HG03060 (cell line): ENCODE results near the gene UBAP1.
"Not testable (repeated sequence)": the region's sequence is repeated elsewhere in the genome, so short reads cannot be mapped to it uniquely, and the experiment has no call there.

Experiments
- ATAC-seq: cut with Tn5 transposase; IDR thresholded peaks from one replicate; pipeline ENCODE4 v1.9.1; 2021; ENCODE audit warnings: low read depth, moderate number of reproducible peaks; ENCODE audit not compliant: unreplicated experiment

UBAP1 gene

DNA sequence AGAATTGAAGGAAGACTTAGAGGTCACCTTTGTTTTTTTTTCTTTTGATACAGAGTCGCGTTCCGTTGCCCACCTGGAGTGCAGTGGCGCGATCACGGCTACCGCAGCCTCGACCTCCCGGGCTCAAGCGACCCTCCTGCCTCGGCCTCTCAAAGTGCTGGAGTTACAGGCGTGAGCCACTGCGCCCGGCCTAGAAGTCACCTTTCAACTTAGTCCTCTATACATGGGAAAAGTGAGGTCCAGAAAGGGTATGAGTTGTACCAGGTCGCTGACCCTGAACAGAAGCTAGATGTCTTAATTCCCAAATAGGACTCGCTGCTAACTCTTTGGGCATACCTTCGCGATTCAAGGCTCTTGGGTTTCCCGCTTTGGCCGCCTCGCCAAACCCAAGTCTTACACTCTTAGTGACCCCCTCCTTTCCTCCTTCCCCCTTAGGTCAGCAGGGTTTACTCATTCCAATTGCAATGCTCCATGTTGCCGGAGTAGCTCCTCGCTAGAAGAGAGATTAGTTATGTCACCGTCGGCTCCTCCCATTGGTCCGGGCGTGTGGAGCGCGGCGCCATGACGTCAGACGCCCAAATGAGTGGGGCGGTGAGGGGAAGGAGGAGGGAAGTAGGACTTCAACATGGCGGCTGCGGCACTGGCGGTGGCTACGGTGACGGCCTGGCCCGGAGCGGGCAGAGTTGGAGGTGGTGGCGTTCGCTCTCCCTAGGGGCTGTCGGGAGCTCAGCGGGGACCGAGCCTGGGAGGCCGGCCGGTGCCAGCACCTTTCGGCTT is at the start of gene UBAP1:
Gene UBAP1, plus strand, starts transcription at position 608 of the 777 bp plus-strand sequence. CDS start 41,872 bp downstream, outside the sequence.
- peak; percentile 90 for ATAC-seq

DNA sequence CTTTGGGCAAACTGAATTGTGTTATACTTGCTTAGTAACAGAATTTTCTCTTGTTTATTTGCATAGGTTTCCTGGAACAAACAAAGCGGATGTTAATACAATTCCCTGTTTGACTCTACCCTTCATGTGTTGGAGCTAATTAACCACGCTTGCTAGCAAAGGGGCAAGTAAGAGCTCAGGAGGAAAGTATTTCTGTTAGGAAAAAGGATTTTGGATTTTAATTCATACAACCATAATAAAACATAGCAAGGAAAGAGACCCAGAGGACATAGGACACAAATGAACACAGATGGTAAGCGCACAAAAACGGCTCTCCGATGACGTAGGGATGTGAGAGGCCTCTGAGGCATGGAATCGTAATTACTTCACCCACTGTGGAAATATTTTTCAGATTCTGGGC is 47.3 kb upstream of the UBAP1 start:
- no peak for ATAC-seq

DNA sequence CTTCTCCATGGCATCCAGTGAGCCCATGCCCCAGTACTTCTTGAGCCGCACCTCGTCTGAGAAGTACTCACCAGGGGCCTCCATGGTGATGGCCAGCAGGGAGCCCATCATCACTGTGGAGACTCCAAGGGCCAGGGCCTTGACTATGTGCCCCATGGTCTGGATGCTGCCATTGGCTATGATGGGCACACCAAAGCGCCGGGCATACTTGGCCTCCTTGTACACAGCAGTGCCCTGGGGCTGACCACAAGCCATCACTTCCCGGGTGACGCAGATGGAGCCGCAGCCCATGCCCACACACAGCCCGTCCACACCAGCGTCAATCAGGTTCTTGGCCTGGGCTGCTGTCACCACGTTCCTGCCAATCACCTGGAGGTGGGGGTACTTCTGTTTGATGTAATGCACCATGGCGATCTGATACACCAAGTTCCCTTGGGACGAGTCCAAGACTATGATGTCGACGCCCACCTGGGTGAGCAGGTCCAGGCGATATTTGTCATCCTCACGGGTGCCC is 45.4 kb upstream of the UBAP1 start:
- no peak for ATAC-seq

DNA sequence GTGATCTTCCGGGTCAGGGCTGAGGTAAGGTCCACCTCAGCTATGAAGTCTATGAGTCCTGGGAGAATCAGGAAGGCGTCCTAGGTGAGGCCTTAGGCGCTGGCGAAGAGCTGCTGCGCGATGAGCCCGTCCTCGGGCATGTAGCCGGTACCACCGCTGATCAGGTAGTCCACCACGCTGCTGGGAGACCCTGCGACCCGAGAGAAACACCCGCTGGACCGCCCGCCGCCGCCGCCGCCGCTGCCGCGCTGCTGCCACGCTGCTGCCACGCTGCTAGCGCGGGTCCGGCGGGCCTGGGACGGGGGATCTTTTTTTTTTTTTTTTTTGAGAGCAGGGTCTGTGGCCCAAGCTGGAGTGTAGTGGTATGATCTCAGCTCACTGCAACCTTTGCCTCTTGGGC is 44.3 kb upstream of the UBAP1 start:
- no peak for ATAC-seq

DNA sequence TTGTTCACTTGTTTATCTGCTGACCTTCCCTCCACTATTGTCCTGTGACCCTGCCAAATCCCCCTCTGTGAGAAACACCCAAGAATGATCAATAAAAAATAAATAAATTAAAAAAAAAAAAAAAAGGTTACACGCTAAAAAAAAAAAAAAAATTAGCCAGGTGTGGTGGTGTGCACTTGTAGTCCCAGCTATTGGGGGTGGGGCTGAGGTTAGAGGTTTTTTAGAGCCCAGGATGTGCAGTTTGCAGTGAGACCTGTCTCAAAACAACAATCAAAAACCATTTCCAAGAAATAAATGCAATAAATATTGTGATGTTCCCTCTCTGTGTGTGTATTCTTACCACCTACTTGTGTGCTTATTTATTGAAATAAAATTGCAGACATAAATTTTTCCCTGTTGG is 40.2 kb upstream of the UBAP1 start:
- not testable (repeated sequence) for ATAC-seq

DNA sequence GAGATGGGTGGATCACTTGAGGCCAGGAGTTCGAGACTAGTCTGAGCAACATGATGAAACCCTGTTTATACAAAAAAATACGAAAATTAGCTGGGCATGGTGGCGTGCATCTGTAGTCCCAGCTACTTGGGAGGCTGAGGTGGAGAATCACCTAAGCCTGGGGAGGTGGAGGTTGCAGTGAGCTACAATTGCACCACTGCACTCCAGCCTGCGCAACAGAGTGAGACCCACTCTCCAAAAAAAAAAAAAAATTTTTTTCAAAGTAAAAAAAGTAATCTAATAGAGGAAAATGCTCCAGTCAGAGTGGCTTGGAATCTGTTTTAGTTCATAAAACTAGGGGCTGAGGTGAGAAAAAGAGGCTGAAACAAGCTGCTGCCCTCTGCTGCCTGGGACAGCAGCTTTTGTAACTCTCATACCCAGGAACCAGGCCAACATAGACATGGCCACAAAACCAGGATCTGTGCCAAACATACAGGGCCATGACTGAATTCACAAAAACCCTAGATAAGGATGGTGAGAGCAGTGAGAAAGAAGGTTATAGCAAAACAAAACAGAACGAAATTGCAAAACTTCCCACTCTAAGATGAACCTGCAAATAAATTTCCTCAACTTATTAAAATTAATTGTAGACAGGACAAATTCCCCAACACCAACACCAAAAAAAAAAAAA is 39.2 kb upstream of the UBAP1 start:
- ATAC-seq, result no peak

DNA sequence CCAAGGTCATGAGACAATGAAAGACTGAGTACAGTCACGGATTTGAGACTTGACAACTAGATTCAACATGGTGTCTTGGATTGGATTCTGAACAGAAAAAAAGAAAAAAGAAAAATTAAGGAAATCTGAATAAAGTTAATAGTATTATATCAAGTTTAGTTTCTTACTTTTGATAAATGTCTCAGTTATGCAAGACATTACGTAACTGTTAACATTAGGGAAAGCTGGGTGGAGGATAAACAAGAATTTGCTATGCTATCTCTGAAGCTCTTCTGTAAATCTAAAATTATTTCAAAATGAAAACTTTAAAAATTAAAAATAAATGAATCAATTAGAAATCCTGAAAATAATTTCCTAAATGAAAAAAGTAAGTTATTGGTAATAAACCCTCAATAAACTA is 38.0 kb upstream of the UBAP1 start:
- no peak for ATAC-seq

DNA sequence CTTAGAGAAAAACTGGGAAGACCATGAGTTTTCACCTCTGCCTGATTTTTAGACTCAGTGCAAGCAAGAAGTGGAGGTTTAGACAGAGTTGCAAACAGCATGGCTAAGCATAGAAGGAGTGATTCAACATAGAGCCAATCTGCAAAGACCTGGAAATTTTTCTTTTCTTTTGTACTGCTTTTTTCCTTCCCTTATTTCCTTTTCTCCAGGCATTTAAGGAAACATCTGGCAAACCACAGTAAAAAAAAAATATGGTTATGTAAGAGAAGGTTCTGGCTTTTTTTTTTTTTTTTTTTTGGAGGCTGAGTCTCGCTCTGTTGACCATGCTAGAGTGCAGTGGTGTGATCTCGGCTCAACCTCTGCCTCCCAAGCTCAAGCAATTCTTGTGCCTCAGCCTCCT is 35.7 kb upstream of the UBAP1 start:
- no peak for ATAC-seq

DNA sequence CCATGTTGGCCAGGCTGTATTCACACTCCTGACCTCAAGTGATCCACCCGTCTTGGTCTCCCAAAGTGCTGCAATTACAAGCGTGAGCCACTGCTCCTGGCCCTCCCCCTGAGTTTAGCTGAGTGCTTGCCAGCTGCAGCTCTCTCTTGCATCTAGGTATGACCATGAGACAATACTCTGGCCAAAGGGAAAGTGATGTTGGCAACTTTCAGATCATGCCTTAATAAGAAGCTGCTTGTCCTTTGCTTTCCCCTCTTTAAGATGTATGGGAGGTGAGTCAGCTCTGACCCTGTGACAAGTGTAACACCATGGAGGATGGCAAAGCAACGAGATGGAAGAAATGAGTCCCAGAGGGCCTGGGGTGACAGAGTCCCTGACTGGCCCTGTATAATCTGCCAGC is 33.7 kb upstream of the UBAP1 start:
- ATAC-seq, result no peak

DNA sequence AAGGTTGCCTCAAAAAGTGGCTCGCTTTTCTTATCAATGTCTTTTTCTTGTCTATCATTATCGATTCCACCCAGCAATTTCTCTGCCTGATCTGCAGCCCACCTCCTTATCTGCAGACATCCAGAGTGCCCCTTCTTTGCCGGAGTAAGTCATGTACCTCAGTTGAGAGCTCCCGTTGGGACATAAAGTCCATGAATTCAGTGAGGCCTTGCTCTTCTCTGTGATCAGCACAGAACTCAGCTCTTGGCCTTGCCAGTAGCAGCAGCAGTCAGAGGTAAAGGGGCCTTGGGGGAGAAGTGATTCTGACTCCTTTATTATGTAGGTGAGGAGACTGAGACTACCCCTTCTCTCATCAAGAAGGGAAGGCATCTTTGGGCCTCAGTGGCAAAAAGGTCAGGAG is 27.4 kb upstream of the UBAP1 start:
- ATAC-seq, result no peak

DNA sequence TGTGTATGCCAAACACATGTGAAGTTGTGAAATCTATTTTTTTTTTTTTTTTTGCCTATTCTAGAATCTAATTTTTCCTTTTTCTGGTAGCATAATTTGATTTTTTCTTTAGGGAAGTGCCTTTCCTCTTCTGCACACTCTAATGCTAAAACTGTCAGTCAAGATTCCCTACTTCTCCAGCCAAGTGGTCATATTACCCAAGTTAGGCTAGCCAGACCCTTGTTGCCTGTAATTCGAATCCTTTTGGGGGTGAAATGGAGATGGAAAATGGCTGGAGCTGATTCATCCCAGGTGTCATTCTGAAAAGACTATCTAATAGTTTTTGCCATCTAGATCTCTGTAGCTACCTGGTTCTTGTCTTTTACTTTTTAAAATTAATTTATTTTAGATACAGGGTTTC is 24.8 kb upstream of the UBAP1 start:
- no peak for ATAC-seq

DNA sequence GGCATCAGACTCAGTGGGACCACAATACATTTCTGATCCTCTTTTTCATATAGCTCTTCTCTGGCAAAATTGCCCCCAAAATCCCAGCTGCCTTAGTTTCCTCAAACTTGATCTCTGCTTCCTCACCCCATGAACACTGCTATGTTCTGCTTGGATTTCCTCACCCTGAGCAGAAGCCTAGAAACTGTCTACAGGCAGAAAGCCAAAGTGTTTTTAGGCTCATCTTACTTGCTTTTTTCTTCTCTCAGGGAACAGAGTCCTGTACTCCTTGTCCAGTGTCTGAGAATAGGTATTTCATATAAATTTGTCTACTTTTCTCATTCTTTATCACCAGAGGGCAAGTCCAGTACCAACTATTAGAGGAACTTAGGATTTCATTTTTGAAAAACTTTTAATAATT is 21.5 kb upstream of the UBAP1 start:
- ATAC-seq, result no peak

DNA sequence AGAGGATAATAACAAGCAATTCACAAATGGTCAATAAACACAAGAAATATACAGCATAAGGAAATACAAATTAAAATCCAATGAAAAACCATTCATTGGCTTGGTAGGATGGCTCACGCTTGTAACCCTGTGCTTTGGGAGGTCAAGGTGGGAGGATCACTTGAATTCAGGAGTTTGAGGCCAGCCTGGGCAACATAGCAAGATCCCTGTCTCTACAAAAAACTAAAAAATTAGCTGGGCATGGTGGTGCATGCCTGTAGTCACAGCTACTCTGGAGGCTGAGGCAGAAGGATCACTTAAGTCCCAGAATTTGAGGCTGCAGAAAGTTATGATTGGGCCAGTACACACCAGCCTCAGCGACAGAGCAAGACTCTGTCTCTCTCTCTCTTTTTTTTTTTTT is 20.9 kb upstream of the UBAP1 start:
- no peak for ATAC-seq

DNA sequence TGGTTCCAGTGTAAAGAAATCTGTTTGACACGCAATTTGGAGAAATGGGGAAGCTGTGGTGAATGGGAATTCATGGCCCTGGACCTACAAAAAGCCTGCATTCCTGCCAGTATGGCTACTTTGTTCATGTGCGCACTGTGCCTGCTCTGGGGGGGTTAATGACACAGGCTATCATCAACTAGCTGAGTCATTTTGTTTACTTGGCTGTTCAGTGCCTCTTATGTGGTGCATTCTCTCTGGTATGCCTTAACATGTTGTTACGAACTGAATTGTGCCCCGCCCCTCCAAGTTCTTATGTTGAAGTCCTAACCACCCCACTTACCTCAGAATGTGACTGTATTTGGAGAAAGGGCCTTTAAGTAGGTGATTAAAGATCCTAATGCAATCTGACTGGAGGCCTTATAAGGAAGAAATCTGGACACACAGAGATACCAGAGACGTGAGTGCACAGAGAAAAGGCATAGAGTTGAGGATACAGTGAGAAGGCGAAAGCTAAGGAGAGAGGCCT is 20.4 kb upstream of the UBAP1 start:
- no peak for ATAC-seq

DNA sequence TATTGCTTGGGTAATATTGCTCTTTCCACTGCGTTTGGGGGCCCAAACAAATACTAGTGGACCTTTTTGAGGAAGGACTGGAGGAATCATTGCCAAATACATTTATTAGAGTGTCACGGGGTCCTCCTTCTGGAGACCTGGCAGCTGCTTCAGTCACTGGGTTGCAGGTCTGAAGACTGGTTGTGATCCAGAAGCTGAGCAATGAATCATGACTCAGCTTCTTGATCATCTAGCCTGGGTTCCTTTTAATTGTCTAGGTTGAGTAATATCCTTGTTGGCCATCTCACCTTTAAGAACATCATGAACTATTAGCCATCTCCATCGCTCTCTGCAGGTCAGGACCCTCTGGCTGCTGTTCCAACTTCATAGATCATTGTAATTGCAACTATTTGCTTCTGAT is 15.4 kb upstream of the UBAP1 start:
- ATAC-seq, result no peak

DNA sequence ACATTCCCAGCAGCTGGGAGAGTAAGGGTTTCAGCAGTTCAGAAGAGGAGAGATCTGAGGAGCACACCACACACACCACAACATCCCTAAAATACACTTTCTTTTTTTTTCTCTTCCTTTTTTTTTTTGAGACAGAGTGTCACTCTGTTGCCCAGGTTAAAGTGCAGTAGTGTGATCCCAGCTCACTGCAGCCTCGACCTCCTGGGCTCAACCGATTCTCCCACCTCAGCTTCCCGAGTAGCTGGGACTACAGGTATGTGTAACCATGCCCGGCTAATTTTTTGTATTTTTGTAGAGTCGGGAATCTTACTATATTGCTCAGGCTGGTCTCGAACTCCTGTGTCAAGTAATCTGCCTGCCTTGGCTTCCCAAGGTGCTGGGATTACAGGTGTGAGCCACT is 9.7 kb upstream of the UBAP1 start:
- no peak for ATAC-seq

DNA sequence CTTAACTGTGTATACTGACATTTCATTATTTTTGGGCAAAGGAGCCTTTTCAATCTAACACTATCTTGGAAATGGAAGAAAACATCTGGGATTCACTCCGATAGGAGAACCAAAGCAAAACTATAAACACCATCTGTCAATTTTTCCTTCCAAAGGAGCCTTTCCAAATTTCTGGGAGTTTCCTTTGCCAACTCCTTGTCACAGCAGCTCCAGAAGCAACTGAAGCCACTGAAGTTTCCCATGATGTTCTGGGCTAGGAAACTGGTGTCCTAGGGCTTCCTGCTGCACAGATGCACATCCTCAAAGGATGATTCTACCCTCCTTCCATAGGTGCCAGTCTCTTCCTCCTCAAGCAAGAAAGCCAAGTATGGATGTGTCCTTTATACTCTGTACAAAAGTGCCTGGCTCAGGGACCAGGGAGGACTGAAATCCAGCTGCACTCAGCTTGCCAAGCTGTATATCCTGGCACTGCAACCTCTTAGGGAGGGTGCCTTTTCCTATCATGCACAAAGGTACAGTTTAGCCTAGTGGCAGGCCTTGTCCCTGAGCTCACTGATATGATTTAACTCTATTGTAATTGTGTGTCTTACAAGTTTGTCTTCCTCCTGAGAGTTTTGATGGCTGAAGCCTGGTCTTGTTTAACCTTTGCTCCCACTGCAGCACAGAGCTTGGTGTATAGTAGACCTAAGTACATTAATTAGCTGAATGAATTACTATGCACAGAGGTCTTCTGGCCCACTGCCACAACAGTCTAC is 8.4 kb upstream of the UBAP1 start:
- ATAC-seq, result no peak

DNA sequence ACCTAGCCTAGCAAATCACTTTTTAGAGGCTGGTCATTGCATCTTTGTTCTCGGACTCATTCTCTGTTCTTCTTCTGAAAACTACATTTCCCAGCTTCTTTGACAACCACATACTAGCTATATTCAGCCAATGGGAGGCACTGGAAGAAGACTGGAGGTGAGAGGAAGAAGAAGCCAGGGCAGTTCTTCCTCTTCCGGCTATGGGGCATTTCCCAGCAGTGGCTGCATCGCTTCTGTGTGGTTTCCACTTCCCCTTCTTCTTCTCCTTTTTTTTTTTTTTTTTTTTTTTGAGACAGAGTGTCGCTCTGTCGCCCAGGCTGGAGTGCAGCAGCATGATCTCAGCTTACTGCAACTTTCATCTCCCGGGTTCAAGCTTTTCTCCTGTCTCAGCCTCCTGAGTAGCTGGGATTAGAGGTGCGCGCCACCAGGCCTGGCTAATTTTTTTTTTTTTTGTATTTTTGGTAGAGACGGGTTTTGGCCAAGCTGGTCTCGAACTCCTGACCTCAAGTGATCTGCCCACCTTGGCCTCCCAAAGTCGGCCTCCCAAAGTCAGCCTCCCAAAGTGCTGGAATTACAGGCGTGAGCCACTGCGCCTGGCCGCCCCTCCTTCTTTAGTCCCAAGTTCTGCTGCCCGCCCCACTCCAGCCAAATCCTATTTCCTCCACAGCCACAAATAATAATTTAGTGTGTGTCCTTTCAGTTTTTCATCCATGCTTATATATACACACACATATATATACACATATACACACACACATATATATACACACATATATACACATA is 6.9 kb upstream of the UBAP1 start:
- no peak for ATAC-seq

DNA sequence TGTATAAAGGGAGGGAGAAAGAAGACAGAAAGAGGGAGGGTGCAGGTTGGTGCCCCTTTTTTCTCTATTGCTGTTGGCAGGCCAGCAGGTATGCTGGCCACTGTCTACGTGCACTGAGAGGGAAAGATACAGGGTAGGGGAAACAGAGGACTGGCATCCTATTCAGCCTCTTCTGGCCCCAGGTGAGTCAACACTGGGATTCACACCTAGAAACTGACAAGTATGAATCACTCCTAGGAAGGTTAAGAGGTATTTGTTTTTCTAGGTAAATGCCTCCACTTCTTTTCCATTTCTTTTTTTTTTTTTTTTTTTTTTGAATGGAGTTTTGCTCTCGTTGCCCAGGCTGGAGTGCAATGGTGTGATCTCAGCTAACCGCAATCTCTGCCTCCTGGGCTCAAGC is 2.8 kb upstream of the UBAP1 start:
- no peak for ATAC-seq
